Psoas muscle (tissue), 8 donors: ENCODE measurements around the gene SLCO4A1. TPM values are rescaled to one million over a fixed set of nuclear protein-coding genes. Genes with fewer than 3 reads are reported as not detected.

ENCODE experiments used
- ATAC-seq, 4 donors: fragments of 200-7000 bp; cut with Tn5 transposase; one replicate each; pipeline ENCODE4 v1.9.1; 2020; ENCODE audit warnings: moderate library complexity in 3 of 4, mild to moderate bottlenecking in 2 of 4
- DNase-seq, 2 donors: peaks; one replicate each; pipeline ENCODE4 v3.0.0-alpha.2; 2020
- H3K27ac ChIP-seq: fragments of 200-600 bp; one replicate; pipeline ENCODE4 v1.8.0; 2022
- H3K27me3 ChIP-seq, 3 donors: fragments of 200-600 bp in 1 of 3; one replicate each; pipeline versions ENCODE4 v1.6.1 to v1.8.0; 2013 to 2022; ENCODE audit warnings: low read length in 2 of 3, mild to moderate bottlenecking in 2 of 3, moderate library complexity in 1 of 3; ENCODE audit not compliant: insufficient read depth in 3 of 3
- H3K36me3 ChIP-seq, 2 donors: fragments of 200-600 bp in 1 of 2; one replicate each; pipeline versions ENCODE4 v1.6.1 to v1.8.0; 2013 to 2022; ENCODE audit warnings: low read depth in 1 of 2, mild to moderate bottlenecking in 1 of 2, moderate library complexity in 1 of 2; ENCODE audit not compliant: insufficient read depth in 1 of 2
- H3K4me1 ChIP-seq: fragments of 200-600 bp; one replicate; pipeline ENCODE4 v1.8.0; 2022
- H3K4me3 ChIP-seq: fragments of 200-600 bp; one replicate; pipeline ENCODE4 v1.8.0; 2022; ENCODE audit warnings: mild to moderate bottlenecking
- H3K9me3 ChIP-seq: fragments of 200-600 bp; one replicate; pipeline ENCODE4 v1.8.0; 2022
- WGBS, 3 donors: extraction: QIAGEN DNeasy Blood & Tissue Kit; methylation state at CpG; one replicate each; pipeline versions ENCODE4 v1.1.6 to v1.1.7; 2013; 5-methylcytosine and 5-hydroxymethylcytosine counted together
- intact Hi-C, 2 donors: fragments of 100-400 bp; cut with DNase I; formaldehyde crosslinking; loops; one replicate each; pipeline versions ENCODE4 v1.11.0 to v1.14.2; 2022
- polyA plus RNA-seq, 3 donors: library from polyadenylated mRNA; stranded (reverse); fragments of 200-250 nt; gene quantifications; one replicate each; pipeline ENCODE4 v1.2.3, GENCODE V29; 2013
- total RNA-seq, 4 donors: library from RNA; stranded (reverse); fragmentation: NEBNext Ultra II Directional in 2 of 4; extraction: Animal tissue kit (Norgen Biotek cat#: 25700) in 2 of 4; gene quantifications; one replicate each; pipeline versions ENCODE4 v1.2.1 to v1.2.4, GENCODE V29; 2021 to 2023
- TF ChIP-seq, protein P1 (sequence below): fragments of 200-600 bp; IDR thresholded peaks from one replicate; pipeline ENCODE4 v1.8.0; 2022; ENCODE audit warnings: antibody characterized with exemption
- donor health status: healthy with polysubstance abuse.
- donor health status: DM: no; HTN: no; CAD: no; lungs with moderate emphysema.
- donor health status: Bipolar disorder and iron deficiency.
- donor health status: healthy.
- donor health status: DM: yes; HTN: yes; CAD: no.
- donor health status: DM: no; HTN: no; CAD: no.
- donor health status: DM: no; HTN: no; CAD: no.
- donor health status: DM: yes; HTN: yes; CAD: no.

SLCO4A1 gene
- total and polyA plus RNA-seq, 7 donors = 5.3 to 38.5 (median 9.8) TPM

DNA sequence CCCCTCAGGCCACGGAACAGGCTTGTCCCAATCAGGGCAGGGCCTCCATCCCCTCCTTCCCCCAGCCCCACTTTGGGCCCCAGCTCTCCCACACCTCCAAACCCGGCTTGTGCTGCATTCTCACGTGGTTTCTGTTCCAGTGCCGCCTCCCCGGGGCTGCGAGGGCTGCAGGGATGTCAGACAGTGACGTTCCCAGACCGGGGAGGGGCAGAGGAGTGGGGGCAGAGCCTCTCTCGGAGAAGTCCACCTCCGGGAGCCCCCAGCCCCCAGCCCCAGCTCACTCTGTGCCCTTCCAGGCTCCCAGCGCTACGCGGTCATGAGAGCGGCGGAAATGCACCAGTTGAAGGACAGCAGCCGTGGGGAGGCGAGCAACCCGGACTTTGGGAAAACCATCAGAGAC is 18.5 kb downstream of the SLCO4A1 start:
- ATAC-seq = no peak
- H3K27me3 ChIP-seq = no peaks in the 10 kb centered on the region
- intact Hi-C loops = no loop called here

DNA sequence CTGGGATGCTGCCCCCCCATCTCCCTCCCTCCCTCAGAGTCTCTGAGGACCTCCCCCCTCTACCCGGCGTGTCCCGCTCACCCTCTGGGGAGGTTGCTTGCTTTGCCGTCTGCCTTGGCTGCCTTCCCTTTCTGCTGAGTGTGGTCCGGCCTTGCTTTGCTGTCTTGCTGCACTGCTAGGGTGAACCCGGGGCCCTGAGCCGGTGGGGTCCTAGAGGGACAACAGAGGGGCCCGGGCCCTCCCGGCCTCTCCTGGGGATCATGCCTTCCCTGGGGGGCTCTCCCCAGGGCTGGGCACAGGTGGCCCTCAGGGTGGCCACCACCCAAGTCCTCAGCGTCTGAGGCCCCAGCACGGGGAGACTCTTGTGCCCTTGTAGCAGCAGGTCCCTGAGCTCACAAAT is 19.3 kb downstream of the SLCO4A1 start:
- no peaks in the 10 kb centered on the region for H3K36me3 ChIP-seq
- no peak overlapping the region for H3K4me3 ChIP-seq
- intact Hi-C loops = no loop called here
- no peaks in the 10 kb centered on the region for H3K9me3 ChIP-seq
- no peaks in the 10 kb centered on the region for H3K4me1 ChIP-seq
- 69 to 86% (median 82%) methylated on average over 10 to 11 of the region's 11 CpGs for WGBS, 3 donors
- H3K27me3 ChIP-seq = peaks cover 0 to 4% (median 0%) of the 10 kb centered on the region in 3 donors
- DNase-seq (no peak), ATAC-seq (no peak)
- TF ChIP-seq, protein P1, sequence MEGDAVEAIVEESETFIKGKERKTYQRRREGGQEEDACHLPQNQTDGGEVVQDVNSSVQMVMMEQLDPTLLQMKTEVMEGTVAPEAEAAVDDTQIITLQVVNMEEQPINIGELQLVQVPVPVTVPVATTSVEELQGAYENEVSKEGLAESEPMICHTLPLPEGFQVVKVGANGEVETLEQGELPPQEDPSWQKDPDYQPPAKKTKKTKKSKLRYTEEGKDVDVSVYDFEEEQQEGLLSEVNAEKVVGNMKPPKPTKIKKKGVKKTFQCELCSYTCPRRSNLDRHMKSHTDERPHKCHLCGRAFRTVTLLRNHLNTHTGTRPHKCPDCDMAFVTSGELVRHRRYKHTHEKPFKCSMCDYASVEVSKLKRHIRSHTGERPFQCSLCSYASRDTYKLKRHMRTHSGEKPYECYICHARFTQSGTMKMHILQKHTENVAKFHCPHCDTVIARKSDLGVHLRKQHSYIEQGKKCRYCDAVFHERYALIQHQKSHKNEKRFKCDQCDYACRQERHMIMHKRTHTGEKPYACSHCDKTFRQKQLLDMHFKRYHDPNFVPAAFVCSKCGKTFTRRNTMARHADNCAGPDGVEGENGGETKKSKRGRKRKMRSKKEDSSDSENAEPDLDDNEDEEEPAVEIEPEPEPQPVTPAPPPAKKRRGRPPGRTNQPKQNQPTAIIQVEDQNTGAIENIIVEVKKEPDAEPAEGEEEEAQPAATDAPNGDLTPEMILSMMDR = no peak
- H3K27ac ChIP-seq = no peak overlapping the region

More for the DNA sequence above, 18.5 kb downstream of the SLCO4A1 start:
- TF ChIP-seq, protein P1 = no peak
- H3K4me1 ChIP-seq = no peaks in the 10 kb centered on the region
- no peaks in the 10 kb centered on the region for H3K36me3 ChIP-seq
- H3K4me3 ChIP-seq = no peak overlapping the region
- 70 to 79% (median 74%) methylated on average over 18 of the region's 18 CpGs for WGBS, 3 donors
- no peak for DNase-seq
- no peaks in the 10 kb centered on the region for H3K9me3 ChIP-seq
- no peak overlapping the region for H3K27ac ChIP-seq

DNA sequence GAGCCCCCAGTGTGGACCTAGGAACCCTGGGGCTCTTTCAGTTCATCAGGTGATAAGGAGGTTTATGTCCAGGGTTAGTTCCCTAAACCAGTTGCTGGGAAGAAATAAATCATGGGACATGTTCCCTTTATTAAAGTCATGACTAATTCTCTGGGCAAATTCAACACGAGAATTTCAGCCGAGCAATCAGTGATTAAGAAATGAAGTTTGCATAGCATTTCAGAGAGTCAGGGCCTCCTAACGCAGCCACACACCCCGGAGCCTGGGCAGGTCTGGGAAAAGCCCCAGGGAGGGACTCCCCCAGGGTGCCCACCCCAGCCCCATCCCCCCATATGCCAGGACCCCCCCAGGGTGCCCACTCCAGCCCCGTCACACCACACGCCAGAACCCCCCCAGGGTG is 20.1 kb downstream of the SLCO4A1 start:
- no peaks in the 10 kb centered on the region for H3K4me1 ChIP-seq
- 72 to 83% (median 79%) methylated on average over 5 to 6 of the region's 6 CpGs for WGBS, 3 donors
- DNase-seq (no peak), ATAC-seq (peak; percentile 28 to 69 (median 46))
- no peaks in the 10 kb centered on the region for H3K9me3 ChIP-seq
- H3K27me3 ChIP-seq = peaks cover 0 to 4% (median 0%) of the 10 kb centered on the region in 3 donors
- H3K36me3 ChIP-seq = no peaks in the 10 kb centered on the region
- no peak overlapping the region for H3K4me3 ChIP-seq
- intact Hi-C loops = no loop called here
- TF ChIP-seq, protein P1 = no peak
- H3K27ac ChIP-seq = no peak overlapping the region

DNA sequence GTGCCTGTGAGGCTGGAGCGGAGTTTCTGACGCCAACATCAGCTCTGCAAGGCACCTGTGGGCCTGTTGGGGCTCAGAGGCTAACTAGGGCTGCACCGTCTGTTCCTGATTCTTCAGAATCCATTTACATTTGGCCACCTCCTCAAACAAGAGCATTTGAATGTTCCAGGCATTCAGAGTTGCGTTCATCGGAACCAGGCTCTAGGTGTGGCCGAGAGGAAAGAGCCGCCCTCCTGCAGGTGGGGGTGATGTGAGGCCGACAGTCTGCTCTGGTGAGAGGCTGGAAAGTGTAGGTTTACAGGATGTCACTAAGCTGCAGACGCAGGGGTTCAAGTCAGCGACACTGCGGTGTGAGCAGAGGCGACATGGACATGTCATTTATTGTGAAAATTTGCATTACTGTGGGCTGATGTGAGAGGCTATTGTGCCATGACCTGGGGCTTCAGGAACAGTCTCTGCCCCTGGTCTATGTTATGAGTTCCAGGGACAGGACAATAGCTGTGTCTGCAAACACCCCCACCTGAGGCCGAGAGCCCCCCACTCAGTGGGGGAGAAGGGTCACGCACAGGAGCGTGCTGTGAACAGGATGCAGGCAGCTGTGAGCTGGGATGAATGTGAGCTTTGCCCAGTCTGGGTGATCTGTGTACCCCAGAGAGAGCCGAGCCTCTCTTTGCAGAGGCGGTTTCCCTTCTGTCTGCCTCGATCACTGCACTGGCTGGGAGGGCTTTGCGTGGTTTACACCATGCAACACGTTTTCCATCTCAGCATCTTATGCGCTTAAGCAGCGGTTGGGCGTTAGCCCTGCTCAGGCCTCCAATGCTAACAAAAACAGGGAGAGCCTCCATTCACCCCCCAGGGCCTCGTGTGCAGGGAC is 21.1 kb downstream of the SLCO4A1 start:
- Histone ChIP-seq H3K27me3 (peaks cover 0 to 4% (median 0%) of the 10 kb centered on the region in 3 donors), H3K9me3 (no peaks in the 10 kb centered on the region), H3K27ac (no peak overlapping the region), H3K36me3 (no peaks in the 10 kb centered on the region), H3K4me3 (no peak overlapping the region), H3K4me1 (no peaks in the 10 kb centered on the region)
- no peak for ATAC-seq
- DNase-seq = no peak
- WGBS, 3 donors = 89 to 92% (median 91%) methylated on average over 24 of the region's 24 CpGs
- intact Hi-C loops = no loop called here
- TF ChIP-seq, protein P1 = no peak
